ENCODE data around the gene CSTF1.

Gene CSTF1

DNA sequence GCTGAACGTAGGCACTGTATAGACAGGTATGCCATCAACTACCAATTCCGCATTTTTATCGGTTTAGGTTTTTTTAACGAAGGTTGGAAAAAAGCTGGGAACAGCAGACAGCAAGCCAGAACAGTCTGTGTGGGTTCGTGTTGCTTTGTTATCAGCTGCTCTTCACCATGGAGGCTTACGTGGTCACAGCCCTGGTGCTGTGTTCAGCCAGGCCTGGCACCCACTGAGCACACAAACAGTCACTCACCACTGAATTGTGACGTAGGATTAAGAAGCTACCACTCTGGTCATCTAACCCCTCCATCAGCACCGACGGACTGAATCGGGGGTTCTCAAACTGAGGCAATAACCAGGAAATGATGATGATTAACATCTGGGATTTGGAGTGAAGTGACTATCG, 20.5 kb upstream of the CSTF1 start:
- H3K27me3 ChIP-seq (ENCODE audit: control insufficient read depth in 3 of 3, insufficient read depth in 3 of 3, low read depth in 1 of 3, low read length in 3 of 3): no peaks in the 10 kb centered on the region
- no peak overlapping the region for H3K4ac ChIP-seq (ENCODE audit: low read length)
- no peak overlapping the region for H4K8ac ChIP-seq (ENCODE audit: low read depth, low read length)
- DNase-seq (ENCODE audit: low spot score): no peak
- H3K9ac ChIP-seq (ENCODE audit: low read depth, low read length, poor library complexity): no peak overlapping the region
- H3K36me3 ChIP-seq (replicated peaks in 1 of 2; ENCODE audit: control insufficient read depth in 2 of 2, insufficient read depth in 2 of 2, low read length in 2 of 2): peaks cover 27 to 88% of the 10 kb centered on the region in 2 donors
- no CpG with 5 or more reads among the region's 11 CpGs for WGBS, 2 donors (ENCODE audit: extremely low coverage in 2 of 2, insufficient read length in 2 of 2, insufficient replicate concordance in 1 of 2)
- no peak overlapping the region for H2BK15ac ChIP-seq (ENCODE audit: low read length)
- no peak overlapping the region for H3K4me3 ChIP-seq (ENCODE audit: low read length in 2 of 2)
- no peak overlapping the region for H3K23ac ChIP-seq (ENCODE audit: low read depth, low read length, poor library complexity)
- H2AK5ac ChIP-seq (ENCODE audit: low read depth, low read length): no peak overlapping the region
- no peak overlapping the region for H2BK120ac ChIP-seq (ENCODE audit: low read depth, low read length)
- no peak overlapping the region for H3K18ac ChIP-seq (ENCODE audit: low read length)
- no peaks in the 10 kb centered on the region for H3K4me1 ChIP-seq (ENCODE audit: control insufficient read depth in 2 of 2, insufficient read depth in 1 of 2, low read depth in 1 of 2, low read length in 2 of 2)
- H3K9me3 ChIP-seq (replicated peaks in 1 of 2; ENCODE audit: control insufficient read depth in 2 of 2, insufficient read depth in 1 of 2, low read depth in 1 of 2, low read length in 2 of 2): no peaks in the 10 kb centered on the region
- H3K14ac ChIP-seq (ENCODE audit: low read length): no peak overlapping the region
- H4K91ac ChIP-seq (ENCODE audit: low read depth, low read length, poor library complexity): no peak overlapping the region
- no peak overlapping the region for H3K4me2 ChIP-seq (ENCODE audit: insufficient read depth, low read length, poor library complexity, severe bottlenecking)
- H3K79me1 ChIP-seq (ENCODE audit: low read depth, low read length): peaks cover 4% of the 10 kb centered on the region
- H2BK5ac ChIP-seq (ENCODE audit: low read length): no peak overlapping the region
- H3K27ac ChIP-seq (replicated peaks; ENCODE audit: low read length): no peak overlapping the region
- H2BK12ac ChIP-seq (ENCODE audit: low read length): no peak overlapping the region
- no peak overlapping the region for H2AFZ ChIP-seq (ENCODE audit: low read length)

DNA sequence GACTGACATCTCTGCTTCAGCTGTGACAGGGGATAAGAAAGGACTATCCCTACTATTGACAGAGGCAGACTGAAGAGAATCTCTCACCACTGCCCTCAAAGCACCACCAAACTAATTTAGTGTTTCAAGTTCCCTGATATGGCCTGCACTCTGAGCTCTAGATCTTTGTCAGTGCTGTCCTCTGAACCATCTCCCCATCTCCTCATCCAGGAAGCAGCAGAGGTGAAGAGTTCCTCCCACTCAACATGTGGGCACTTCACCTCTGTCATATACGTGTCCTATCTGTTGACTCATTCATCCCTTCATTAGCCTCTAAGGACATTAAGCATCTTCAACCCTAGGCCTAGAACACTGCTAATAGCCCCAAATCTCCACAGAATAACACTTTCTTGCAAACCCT, 19.6 kb upstream of the CSTF1 start:
- peaks cover 29 to 93% of the 10 kb centered on the region in 2 donors for H3K36me3 ChIP-seq (replicated peaks in 1 of 2; ENCODE audit: control insufficient read depth in 2 of 2, insufficient read depth in 2 of 2, low read length in 2 of 2)

DNA sequence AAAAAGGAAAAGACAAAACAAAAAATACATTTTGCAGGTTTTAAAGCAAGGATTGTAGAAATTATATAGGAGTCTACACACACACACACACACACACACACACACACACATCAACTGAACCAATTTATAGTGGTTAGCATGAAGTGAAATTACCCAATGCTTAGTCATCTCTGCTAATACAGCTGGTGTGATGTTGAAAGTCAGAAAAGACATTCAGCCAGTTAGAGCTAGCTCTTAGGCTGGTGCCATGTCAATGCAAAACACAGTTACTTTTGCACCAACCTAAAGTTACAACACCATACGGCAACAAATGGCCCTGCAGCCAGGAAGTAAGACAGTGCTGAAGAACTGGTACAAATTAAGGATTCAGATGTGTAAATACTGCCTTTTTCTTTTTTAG, 18.5 kb upstream of the CSTF1 start:
- Histone ChIP-seq H3K9ac (ENCODE audit: low read depth, low read length, poor library complexity) (no peak overlapping the region), H2BK120ac (ENCODE audit: low read depth, low read length) (no peak overlapping the region), H3K79me1 (ENCODE audit: low read depth, low read length) (peaks cover 6% of the 10 kb centered on the region), H3K4me2 (ENCODE audit: insufficient read depth, low read length, poor library complexity, severe bottlenecking) (no peak overlapping the region), H2BK12ac (ENCODE audit: low read length) (no peak overlapping the region), H3K27ac (replicated peaks; ENCODE audit: low read length) (no peak overlapping the region), H3K36me3 (replicated peaks in 1 of 2; ENCODE audit: control insufficient read depth in 2 of 2, insufficient read depth in 2 of 2, low read length in 2 of 2) (peaks cover 38 to 97% of the 10 kb centered on the region in 2 donors), H3K4me3 (ENCODE audit: low read length in 2 of 2) (no peak overlapping the region), H2BK5ac (ENCODE audit: low read length) (no peak overlapping the region), H4K8ac (ENCODE audit: low read depth, low read length) (no peak overlapping the region), H3K9me3 (replicated peaks in 1 of 2; ENCODE audit: control insufficient read depth in 2 of 2, insufficient read depth in 1 of 2, low read depth in 1 of 2, low read length in 2 of 2) (no peaks in the 10 kb centered on the region), H2AFZ (ENCODE audit: low read length) (no peak overlapping the region), H3K4ac (ENCODE audit: low read length) (no peak overlapping the region), H3K27me3 (ENCODE audit: control insufficient read depth in 3 of 3, insufficient read depth in 3 of 3, low read depth in 1 of 3, low read length in 3 of 3) (no peaks in the 10 kb centered on the region), H3K23ac (ENCODE audit: low read depth, low read length, poor library complexity) (no peak overlapping the region), H3K14ac (ENCODE audit: low read length) (no peak overlapping the region), H3K18ac (ENCODE audit: low read length) (no peak overlapping the region), H3K4me1 (ENCODE audit: control insufficient read depth in 2 of 2, insufficient read depth in 1 of 2, low read depth in 1 of 2, low read length in 2 of 2) (no peaks in the 10 kb centered on the region), H2AK5ac (ENCODE audit: low read depth, low read length) (no peak overlapping the region), H4K91ac (ENCODE audit: low read depth, low read length, poor library complexity) (no peak overlapping the region), H2BK15ac (ENCODE audit: low read length) (no peak overlapping the region)
- WGBS, 2 donors (ENCODE audit: extremely low coverage in 2 of 2, insufficient read length in 2 of 2, insufficient replicate concordance in 1 of 2): no CpG with 5 or more reads among the region's 1 CpG
- DNase-seq (ENCODE audit: low spot score): no peak

More for the DNA sequence above, 19.6 kb upstream of the CSTF1 start:
- H3K27me3 ChIP-seq (ENCODE audit: control insufficient read depth in 3 of 3, insufficient read depth in 3 of 3, low read depth in 1 of 3, low read length in 3 of 3): no peaks in the 10 kb centered on the region
- H4K8ac ChIP-seq (ENCODE audit: low read depth, low read length): no peak overlapping the region
- H3K9ac ChIP-seq (ENCODE audit: low read depth, low read length, poor library complexity): no peak overlapping the region
- H4K91ac ChIP-seq (ENCODE audit: low read depth, low read length, poor library complexity): no peak overlapping the region
- H3K9me3 ChIP-seq (replicated peaks in 1 of 2; ENCODE audit: control insufficient read depth in 2 of 2, insufficient read depth in 1 of 2, low read depth in 1 of 2, low read length in 2 of 2): no peaks in the 10 kb centered on the region
- no peak overlapping the region for H3K18ac ChIP-seq (ENCODE audit: low read length)
- no CpG with 5 or more reads among the region's 1 CpG for WGBS, 2 donors (ENCODE audit: extremely low coverage in 2 of 2, insufficient read length in 2 of 2, insufficient replicate concordance in 1 of 2)
- no peak overlapping the region for H2BK15ac ChIP-seq (ENCODE audit: low read length)
- no peak overlapping the region for H3K14ac ChIP-seq (ENCODE audit: low read length)
- H3K27ac ChIP-seq (replicated peaks; ENCODE audit: low read length): no peak overlapping the region
- no peak overlapping the region for H2BK120ac ChIP-seq (ENCODE audit: low read depth, low read length)
- no peak overlapping the region for H2BK5ac ChIP-seq (ENCODE audit: low read length)
- H3K4me3 ChIP-seq (ENCODE audit: low read length in 2 of 2): no peak overlapping the region
- no peak overlapping the region for H2AFZ ChIP-seq (ENCODE audit: low read length)
- no peak overlapping the region for H2BK12ac ChIP-seq (ENCODE audit: low read length)
- no peak overlapping the region for H2AK5ac ChIP-seq (ENCODE audit: low read depth, low read length)
- no peaks in the 10 kb centered on the region for H3K4me1 ChIP-seq (ENCODE audit: control insufficient read depth in 2 of 2, insufficient read depth in 1 of 2, low read depth in 1 of 2, low read length in 2 of 2)
- H3K4ac ChIP-seq (ENCODE audit: low read length): no peak overlapping the region
- no peak overlapping the region for H3K23ac ChIP-seq (ENCODE audit: low read depth, low read length, poor library complexity)
- no peak for DNase-seq (ENCODE audit: low spot score)
- H3K4me2 ChIP-seq (ENCODE audit: insufficient read depth, low read length, poor library complexity, severe bottlenecking): no peak overlapping the region
- H3K79me1 ChIP-seq (ENCODE audit: low read depth, low read length): peaks cover 4% of the 10 kb centered on the region

DNA sequence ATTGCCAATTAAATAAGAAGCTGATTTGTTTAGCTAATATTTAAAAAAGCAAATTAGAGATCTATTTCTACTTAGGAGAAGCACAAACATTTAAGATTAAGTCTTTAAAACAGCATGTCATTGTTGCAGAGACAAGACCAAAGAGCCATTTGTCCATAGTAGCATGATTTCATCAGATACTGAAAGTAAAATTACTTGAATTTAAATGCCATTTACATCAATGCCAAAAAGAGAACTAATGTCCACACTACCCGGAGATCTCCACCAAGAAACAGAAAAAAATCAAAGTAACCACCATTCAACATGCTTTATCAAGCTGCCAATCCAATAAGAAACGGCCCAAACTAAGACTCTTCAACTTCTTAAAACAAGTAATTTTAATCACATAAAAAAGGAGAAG, 16.1 kb upstream of the CSTF1 start:
- Histone ChIP-seq H3K9me3 (replicated peaks in 1 of 2; ENCODE audit: control insufficient read depth in 2 of 2, insufficient read depth in 1 of 2, low read depth in 1 of 2, low read length in 2 of 2) (no peaks in the 10 kb centered on the region), H4K91ac (ENCODE audit: low read depth, low read length, poor library complexity) (no peak overlapping the region), H2AFZ (ENCODE audit: low read length) (no peak overlapping the region), H3K4me1 (ENCODE audit: control insufficient read depth in 2 of 2, insufficient read depth in 1 of 2, low read depth in 1 of 2, low read length in 2 of 2) (no peaks in the 10 kb centered on the region), H3K4me3 (ENCODE audit: low read length in 2 of 2) (no peak overlapping the region), H3K9ac (ENCODE audit: low read depth, low read length, poor library complexity) (no peak overlapping the region), H3K4me2 (ENCODE audit: insufficient read depth, low read length, poor library complexity, severe bottlenecking) (no peak overlapping the region), H3K18ac (ENCODE audit: low read length) (no peak overlapping the region), H2AK5ac (ENCODE audit: low read depth, low read length) (no peak overlapping the region), H3K27ac (replicated peaks; ENCODE audit: low read length) (no peak overlapping the region), H2BK15ac (ENCODE audit: low read length) (no peak overlapping the region), H3K23ac (ENCODE audit: low read depth, low read length, poor library complexity) (no peak overlapping the region), H3K79me1 (ENCODE audit: low read depth, low read length) (peaks cover 6% of the 10 kb centered on the region), H2BK5ac (ENCODE audit: low read length) (no peak overlapping the region), H4K8ac (ENCODE audit: low read depth, low read length) (no peak overlapping the region), H2BK120ac (ENCODE audit: low read depth, low read length) (no peak overlapping the region), H2BK12ac (ENCODE audit: low read length) (no peak overlapping the region), H3K27me3 (ENCODE audit: control insufficient read depth in 3 of 3, insufficient read depth in 3 of 3, low read depth in 1 of 3, low read length in 3 of 3) (no peaks in the 10 kb centered on the region), H3K36me3 (replicated peaks in 1 of 2; ENCODE audit: control insufficient read depth in 2 of 2, insufficient read depth in 2 of 2, low read length in 2 of 2) (peaks cover 30 to 97% of the 10 kb centered on the region in 2 donors), H3K14ac (ENCODE audit: low read length) (no peak overlapping the region), H3K4ac (ENCODE audit: low read length) (no peak overlapping the region)
- DNase-seq (ENCODE audit: low spot score): no peak
- WGBS, 2 donors (ENCODE audit: extremely low coverage in 2 of 2, insufficient read length in 2 of 2, insufficient replicate concordance in 1 of 2): no CpG with 5 or more reads among the region's 2 CpGs

All from neuronal stem cell (in vitro differentiated cells).